ENCODE data around the gene PFKFB3.

The PFKFB3 gene

GRCh38 chr10:6300784-6301460 lies 98.2 kb downstream of the PFKFB3 start:
- no peak overlapping the region for H3K4me3 ChIP-seq (ENCODE audit: low read length)
- no peak for DNase-seq (ENCODE audit: low read depth)
- no peak for TF ChIP-seq CTCF (conservative IDR thresholded peaks at IDR 0.05; ENCODE audit: low read length)

- H3K4me3 ChIP-seq (ENCODE audit: low read length): no peak overlapping the region
- no peak for TF ChIP-seq CTCF (conservative IDR thresholded peaks at IDR 0.05; ENCODE audit: low read length)
- DNase-seq (ENCODE audit: low read depth): no peak
Observed at GRCh38 chr10:6301488-6302075, 98.8 kb downstream of the PFKFB3 start.
